Kidney epithelial cell (primary cell): ENCODE measurements around the gene PRKAR2A. TPM values are rescaled to one million over a fixed set of nuclear protein-coding genes. Genes with fewer than 3 reads are reported as not detected.
"Not testable (repeated sequence)": the region's sequence is repeated elsewhere in the genome, so short reads cannot be mapped to it uniquely, and the experiment has no call there.

Source experiments
- DNase-seq: peaks from one replicate; pipeline ENCODE4 v3.0.0-alpha.2; 2010; ENCODE audit warnings: low read depth
- H3K27me3 ChIP-seq: 2 replicates; pipeline ENCODE4 v1.6.0; 2011; ENCODE audit warnings: low read length; ENCODE audit not compliant: control insufficient read depth, insufficient read depth
- H3K36me3 ChIP-seq: 2 replicates; pipeline ENCODE4 v1.5.1; 2011; ENCODE audit warnings: low read length; ENCODE audit not compliant: control insufficient read depth, insufficient read depth
- H3K4me3 ChIP-seq: 2 replicates; pipeline ENCODE4 v1.5.1; 2011; ENCODE audit warnings: low read depth, mild to moderate bottlenecking, control low read depth, low read length
- CTCF ChIP-seq: IDR thresholded peaks from 2 replicates; pipeline ENCODE4 v1.5.1; 2011; ENCODE audit warnings: mild to moderate bottlenecking, moderate library complexity, low read length, control low read depth, inconsistent platforms; ENCODE audit not compliant: insufficient read depth, poor library complexity, severe bottlenecking
- total RNA-seq: library from RNA; depleted of rRNA; stranded (reverse); fragments of >200 nt; gene quantifications from 2 replicates; pipeline ENCODE4 v1.2.3, GENCODE V29; 2015

PRKAR2A gene
- total RNA-seq, 1 donor from 2014 or later, result 27.5 TPM

DNA sequence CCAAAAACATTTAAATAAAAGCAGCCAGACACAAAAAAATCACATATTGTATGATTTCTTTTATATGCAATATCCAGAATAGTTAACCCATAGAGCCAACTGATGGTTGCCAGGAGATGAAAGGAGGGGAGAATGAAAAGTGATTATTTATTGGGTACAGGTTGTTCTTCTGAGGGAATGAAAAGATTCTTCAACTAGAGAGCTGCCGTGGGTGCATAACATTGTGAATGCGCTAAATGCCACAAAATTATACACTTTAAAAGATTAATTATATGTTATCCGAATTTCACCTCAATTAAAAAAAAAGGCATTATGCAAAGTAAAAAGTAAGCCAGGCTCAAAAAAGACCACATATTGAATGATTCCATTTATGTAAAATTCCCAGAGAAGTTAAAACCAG is 36.1 kb downstream of the PRKAR2A start:
- no peaks in the 10 kb centered on the region for H3K36me3 ChIP-seq
- TF ChIP-seq CTCF, result no peak
- DNase-seq, result no peak
- no peak overlapping the region for H3K4me3 ChIP-seq
- H3K27me3 ChIP-seq, result no peaks in the 10 kb centered on the region

DNA sequence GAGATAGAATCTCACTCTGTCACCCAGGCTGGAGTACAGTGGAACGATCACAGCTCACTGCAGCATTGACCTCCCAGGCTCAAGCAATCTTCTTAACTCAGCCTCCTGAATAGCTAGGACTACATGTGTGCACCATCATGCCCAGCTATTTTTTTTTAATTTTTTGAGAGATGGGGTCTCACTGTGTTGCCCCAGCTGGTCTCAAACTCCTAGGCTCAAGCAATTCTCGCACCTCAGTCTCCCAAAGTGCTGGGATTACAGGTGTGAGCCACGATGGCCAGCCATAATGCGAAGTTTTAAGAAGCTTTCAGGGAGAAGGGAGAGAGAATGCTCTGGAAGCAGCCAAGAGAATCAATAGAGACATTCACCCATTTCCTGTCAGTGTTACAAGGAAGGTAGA is 42.7 kb downstream of the PRKAR2A start:
- Histone ChIP-seq H3K27me3 (no peaks in the 10 kb centered on the region), H3K4me3 (no peak overlapping the region), H3K36me3 (no peaks in the 10 kb centered on the region)
- no peak for DNase-seq
- TF ChIP-seq CTCF, result no peak

- DNase-seq, H3K36me3 ChIP-seq, H3K27me3 ChIP-seq, H3K4me3 ChIP-seq: not testable (repeated sequence)
Measured at GRCh38 chr3:48800831-48801230, 46.8 kb downstream of the PRKAR2A start.

DNA sequence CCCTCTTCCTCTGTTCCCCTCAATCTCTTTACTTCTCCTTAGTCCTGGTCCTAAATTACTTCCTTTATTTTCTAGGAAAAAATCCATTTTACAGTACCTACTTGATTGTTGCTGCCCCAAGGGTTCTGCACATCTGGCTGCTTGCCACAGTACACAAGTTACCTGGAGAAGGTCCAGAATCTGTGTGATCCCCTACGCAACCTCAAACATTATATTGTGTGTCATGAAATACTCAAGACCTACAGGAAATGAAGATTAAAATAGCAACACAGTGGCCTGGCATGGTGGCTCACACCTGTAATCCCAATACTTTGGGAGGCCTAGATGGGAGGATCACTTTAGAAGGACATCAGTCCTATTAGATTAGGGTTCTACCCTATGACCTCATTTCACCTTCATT is 48.7 kb downstream of the PRKAR2A start:
- Histone ChIP-seq H3K4me3 (no peak overlapping the region), H3K36me3 (no peaks in the 10 kb centered on the region), H3K27me3 (no peaks in the 10 kb centered on the region)
- TF ChIP-seq CTCF, result no peak
- DNase-seq, result no peak

- no peaks in the 10 kb centered on the region for H3K27me3 ChIP-seq
- H3K4me3 ChIP-seq, result no peak overlapping the region
- no peak for DNase-seq
- no peaks in the 10 kb centered on the region for H3K36me3 ChIP-seq
- no peak for TF ChIP-seq CTCF
Measured at GRCh38 chr3:48797626-48798025, 50.0 kb downstream of the PRKAR2A start.

DNA sequence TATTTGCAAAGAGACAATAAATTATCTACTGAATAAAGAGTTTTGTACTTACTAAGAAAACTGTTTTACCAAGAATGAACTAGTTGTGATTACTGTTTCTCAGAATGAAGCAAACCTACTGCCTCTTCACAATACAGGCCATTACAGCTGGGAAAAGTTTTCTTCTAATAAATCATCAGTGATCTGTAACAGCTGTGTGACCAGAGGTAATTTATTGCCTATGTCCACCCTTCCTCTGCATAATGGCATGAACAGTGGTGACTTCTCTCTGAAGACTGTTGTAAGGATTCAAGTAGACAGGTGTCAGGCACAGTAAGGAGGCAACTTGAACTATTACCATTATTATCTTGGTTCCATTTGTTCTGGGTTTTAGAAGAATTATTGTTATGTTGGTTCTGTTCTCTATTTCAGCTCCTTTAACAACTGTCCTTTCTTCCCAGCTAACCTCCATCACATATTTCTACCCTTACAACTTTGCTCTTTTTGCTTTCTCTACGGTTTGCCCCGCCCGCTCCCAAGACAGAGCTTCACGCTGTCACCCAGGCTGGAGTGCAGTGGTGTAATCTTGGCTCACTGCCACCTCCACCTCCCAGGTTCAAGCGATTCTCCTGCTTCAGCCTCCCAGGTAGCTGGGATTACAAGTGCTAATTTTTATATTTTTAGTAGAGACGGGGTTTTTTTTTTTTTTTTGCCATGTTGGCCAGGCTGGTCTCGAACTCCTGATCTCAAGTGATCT is 51.5 kb downstream of the PRKAR2A start:
- TF ChIP-seq CTCF, result no peak

GRCh38 chr3:48793484-48793883 is 54.2 kb downstream of the PRKAR2A start:
- not testable (repeated sequence) for H3K36me3 ChIP-seq, H3K4me3 ChIP-seq, DNase-seq, H3K27me3 ChIP-seq

More for the DNA sequence above, 51.5 kb downstream of the PRKAR2A start:
- Histone ChIP-seq H3K36me3 (no peaks in the 10 kb centered on the region), H3K4me3 (no peak overlapping the region), H3K27me3 (no peaks in the 10 kb centered on the region)
- no peak for DNase-seq
